IPS DF 6.9 (cell line): Measurements from ENCODE around the gene ZNF283.
"Not testable (repeated sequence)": the region's sequence is repeated elsewhere in the genome, so short reads cannot be mapped to it uniquely, and the experiment has no call there.

Experiments used
- DNase-seq: peaks from one replicate; pipeline ENCODE4 v3.0.0-alpha.2; 2013; ENCODE audit warnings: low read depth, low spot score
- H3K27ac ChIP-seq: one replicate; pipeline ENCODE4 v1.5.1; 2013; ENCODE audit warnings: low read length, control low read depth
- H3K27me3 ChIP-seq: 2 replicates; pipeline ENCODE4 v1.6.1; 2013; ENCODE audit warnings: mild to moderate bottlenecking, low read length; ENCODE audit not compliant: control insufficient read depth, insufficient read depth
- H3K36me3 ChIP-seq: 2 replicates; pipeline ENCODE4 v1.6.1; 2013; ENCODE audit warnings: low read length; ENCODE audit not compliant: control insufficient read depth, insufficient read depth
- H3K4me1 ChIP-seq: 2 replicates; pipeline ENCODE4 v1.6.1; 2013; ENCODE audit warnings: low read length; ENCODE audit not compliant: control insufficient read depth, insufficient read depth
- H3K4me3 ChIP-seq: 2 replicates; pipeline ENCODE4 v1.5.1; 2013; ENCODE audit warnings: mild to moderate bottlenecking, low read length
- H3K9me3 ChIP-seq: 2 replicates; pipeline ENCODE4 v1.6.1; 2013; ENCODE audit warnings: low read length, inconsistent platforms; ENCODE audit not compliant: control insufficient read depth, insufficient read depth
- WGBS: extraction: QIAGEN DNeasy Blood & Tissue Kit; methylation state at CpG from one replicate; pipeline ENCODE4 v1.1.7; 2013; ENCODE audit warnings: mixed read lengths, missing lambda C conversion rate; ENCODE audit not compliant: insufficient read length, insufficient coverage; 5-methylcytosine and 5-hydroxymethylcytosine counted together

Gene ZNF283

DNA sequence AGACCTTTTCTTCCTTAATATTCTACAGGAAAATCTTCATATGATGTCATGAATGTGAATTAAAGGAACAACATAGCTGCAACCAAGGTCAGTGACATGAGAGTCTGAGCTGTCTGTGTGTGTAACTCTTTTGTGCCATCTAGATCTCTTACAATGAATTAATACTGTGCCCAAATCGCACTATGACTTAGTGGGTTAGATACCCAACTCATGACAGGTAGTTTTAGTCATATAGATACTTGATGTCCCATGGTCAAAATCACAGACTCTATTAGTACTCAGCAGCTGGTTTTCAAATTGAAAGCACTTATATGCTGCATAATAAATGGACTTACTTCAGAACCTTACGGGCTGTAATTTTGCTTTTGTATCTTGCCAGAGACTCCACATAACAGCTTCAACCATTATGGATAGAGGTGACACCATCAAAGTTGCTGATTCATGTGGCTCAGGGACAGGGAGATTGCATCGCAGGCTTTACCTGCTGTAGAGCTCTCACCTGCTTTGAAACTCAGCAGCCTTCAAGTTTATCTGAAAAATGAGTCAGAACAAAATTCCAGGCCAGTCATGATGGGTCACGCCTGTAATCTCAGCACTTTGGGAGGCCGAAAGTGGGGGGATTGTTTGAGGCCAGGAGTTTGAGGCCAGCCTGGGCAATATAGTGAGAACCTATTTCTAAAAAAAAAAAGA lies 12.3 kb upstream of the ZNF283 start:
- H3K4me1 ChIP-seq = no peaks in the 10 kb centered on the region
- WGBS = no CpG with 5 or more reads among the region's 5 CpGs
- no peaks in the 10 kb centered on the region for H3K9me3 ChIP-seq
- DNase-seq = no peak
- H3K36me3 ChIP-seq = no peaks in the 10 kb centered on the region
- no peak overlapping the region for H3K27ac ChIP-seq
- H3K4me3 ChIP-seq = no peak overlapping the region
- H3K27me3 ChIP-seq = peaks cover 3% of the 10 kb centered on the region; the same call in 1 of the 2 replicates

DNA sequence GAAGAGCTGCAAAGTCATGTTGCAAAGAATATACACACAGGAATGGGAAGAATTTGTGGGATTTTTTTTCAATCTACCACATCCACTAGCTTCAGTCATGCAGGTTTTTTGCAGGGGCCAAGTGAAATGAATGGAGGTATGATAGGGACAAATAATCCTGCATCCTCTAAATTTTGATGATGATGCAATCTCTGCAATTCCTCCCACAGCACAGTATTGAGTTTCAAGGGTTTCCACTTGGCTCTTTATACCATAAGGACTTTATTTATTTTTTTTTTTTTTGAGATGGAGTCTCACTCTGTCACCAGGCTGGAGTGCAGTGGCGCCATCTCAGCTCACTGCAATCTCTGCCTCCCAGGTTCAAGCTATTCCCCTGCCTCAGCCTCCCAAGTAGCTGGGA lies 9.7 kb upstream of the ZNF283 start:
- no CpG with 5 or more reads among the region's 1 CpG for WGBS
- H3K27ac ChIP-seq, H3K4me3 ChIP-seq, H3K4me1 ChIP-seq, DNase-seq, H3K9me3 ChIP-seq, H3K27me3 ChIP-seq, H3K36me3 ChIP-seq: not testable (repeated sequence)

DNA sequence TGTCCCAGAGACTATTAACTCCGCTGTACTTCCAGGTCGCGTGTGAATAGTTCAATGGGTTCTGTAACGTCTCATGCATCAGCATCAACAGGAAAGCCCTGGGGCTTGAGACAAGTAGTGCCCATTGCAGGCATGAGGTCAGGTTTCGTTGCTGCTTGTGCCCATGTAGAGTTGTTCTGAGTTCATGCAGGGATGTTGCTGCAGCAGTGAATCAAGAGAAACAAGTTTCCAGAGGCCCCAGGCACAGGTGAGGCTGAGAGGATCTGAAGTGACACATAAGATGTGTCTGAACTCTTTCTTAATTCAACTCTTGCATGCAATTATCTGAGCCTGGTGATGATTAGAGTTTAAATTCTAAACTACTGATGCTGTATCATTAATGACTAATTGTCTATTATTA lies 8.6 kb upstream of the ZNF283 start:
- Histone ChIP-seq H3K27ac (no peak overlapping the region), H3K9me3 (no peaks in the 10 kb centered on the region), H3K4me3 (no peak overlapping the region), H3K36me3 (no peaks in the 10 kb centered on the region), H3K27me3 (peaks cover 4% of the 10 kb centered on the region; the same call in 1 of the 2 replicates), H3K4me1 (peaks cover 2% of the 10 kb centered on the region; the same call in 1 of the 2 replicates)
- no CpG with 5 or more reads among the region's 5 CpGs for WGBS
- DNase-seq = no peak

DNA sequence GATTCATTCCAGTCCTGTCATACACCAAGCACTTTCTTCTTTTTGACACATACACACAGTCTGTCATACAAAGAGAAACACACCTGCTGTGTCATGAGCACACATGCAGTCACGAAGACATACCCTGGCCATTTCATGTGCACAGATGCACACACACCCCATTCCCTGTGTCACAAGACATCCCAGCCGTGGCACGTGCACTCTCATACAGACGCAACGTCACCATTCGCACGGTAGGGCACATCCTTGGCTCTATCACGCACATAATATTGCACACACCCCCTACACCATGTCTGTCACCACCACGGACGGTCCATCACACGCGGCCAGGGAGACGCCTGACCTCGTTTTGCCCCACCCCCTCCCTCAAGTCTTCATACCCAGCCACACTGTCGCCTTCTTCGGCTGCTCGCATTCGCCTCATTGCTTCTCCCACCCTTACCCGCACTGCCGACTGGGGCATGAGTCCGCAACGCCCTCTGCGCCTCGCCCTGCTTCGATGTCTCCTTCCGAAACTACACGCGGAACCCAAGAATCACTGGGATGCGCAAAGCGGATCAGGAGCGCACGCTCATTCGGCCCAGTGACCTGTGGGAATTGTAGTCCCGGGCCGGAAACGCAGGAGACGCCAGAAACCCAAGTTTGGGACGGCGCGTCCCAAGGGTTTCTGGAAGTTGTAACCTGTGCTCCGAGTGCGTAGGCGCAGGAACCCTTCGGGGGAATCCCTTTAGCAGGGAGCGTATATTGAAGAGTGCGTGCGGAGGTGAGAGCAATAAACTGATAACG lies 6.8 kb upstream of the ZNF283 start:
- no CpG with 5 or more reads among the region's 48 CpGs for WGBS
- H3K4me1 ChIP-seq = peaks cover 2% of the 10 kb centered on the region; the same call in 1 of the 2 replicates
- no peaks in the 10 kb centered on the region for H3K36me3 ChIP-seq
- no peaks in the 10 kb centered on the region for H3K9me3 ChIP-seq
- peak overlapping the region; percentile 26; the same call in 1 of the 2 replicates for H3K4me3 ChIP-seq
- H3K27me3 ChIP-seq = peaks cover 4% of the 10 kb centered on the region; the same call in 1 of the 2 replicates
- no peak for DNase-seq
- H3K27ac ChIP-seq = no peak overlapping the region

DNA sequence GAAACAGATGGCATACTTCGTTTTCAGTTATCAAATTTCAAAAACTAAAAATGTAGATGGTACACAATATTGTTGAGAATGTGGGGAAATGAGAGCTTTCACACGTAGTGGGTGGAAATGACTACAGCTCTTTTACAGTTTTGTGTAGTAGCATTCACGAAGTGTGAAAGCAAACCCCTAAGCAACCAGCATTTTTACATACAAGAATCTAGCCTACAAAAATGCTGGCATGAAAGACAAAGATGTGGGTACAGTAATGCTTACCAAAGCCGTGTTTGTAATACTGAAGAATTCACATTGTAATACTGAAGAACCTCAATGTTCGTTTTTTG lies 6.3 kb upstream of the ZNF283 start:
- Histone ChIP-seq H3K4me3 (no peak overlapping the region), H3K9me3 (no peaks in the 10 kb centered on the region), H3K4me1 (peaks cover 2% of the 10 kb centered on the region; the same call in 1 of the 2 replicates), H3K36me3 (no peaks in the 10 kb centered on the region), H3K27ac (no peak overlapping the region), H3K27me3 (peaks cover 4% of the 10 kb centered on the region; the same call in 1 of the 2 replicates)
- no CpG with 5 or more reads among the region's 5 CpGs for WGBS
- DNase-seq = no peak

DNA sequence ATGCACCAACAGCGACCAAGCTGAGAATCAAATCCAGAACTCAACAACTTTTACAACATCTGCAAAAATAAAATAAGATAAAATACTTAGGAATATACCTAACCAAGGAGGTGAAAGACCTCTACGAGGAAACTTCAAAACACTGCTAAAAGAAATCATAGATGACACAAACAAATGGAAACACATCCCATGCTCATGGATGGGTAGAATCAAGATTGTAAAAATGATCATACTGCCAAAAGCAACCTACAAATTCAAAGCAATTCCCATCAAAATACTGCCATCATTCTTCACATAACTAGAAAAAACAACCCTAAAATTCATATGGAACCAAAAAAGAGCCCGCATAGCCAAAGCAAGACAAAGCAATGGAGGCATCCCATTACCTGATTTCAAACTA lies 3.3 kb upstream of the ZNF283 start:
- not testable (repeated sequence) for H3K27ac ChIP-seq, H3K4me1 ChIP-seq, H3K4me3 ChIP-seq, DNase-seq, H3K36me3 ChIP-seq, H3K9me3 ChIP-seq, H3K27me3 ChIP-seq
- WGBS = no CpG with 5 or more reads among the region's 3 CpGs

DNA sequence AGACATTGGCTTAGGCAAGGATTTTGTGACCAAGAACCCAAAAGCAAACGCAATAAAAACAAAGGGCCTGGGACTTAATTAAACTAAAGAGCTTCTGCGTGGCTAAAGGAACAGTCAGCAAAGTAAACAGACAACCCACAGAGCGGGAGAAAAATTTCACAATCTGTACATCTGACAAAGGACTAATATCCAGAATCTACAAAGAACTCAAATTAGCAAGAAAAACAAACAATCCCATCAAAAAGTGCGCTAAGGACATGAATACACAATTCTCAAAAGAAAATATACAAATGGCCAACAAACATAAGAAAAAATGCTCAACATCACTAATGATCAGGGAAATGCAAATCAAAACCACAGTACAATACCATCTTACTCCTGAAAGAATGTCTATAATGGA lies 2.5 kb upstream of the ZNF283 start:
- not testable (repeated sequence) for DNase-seq, H3K27me3 ChIP-seq, H3K27ac ChIP-seq, H3K4me3 ChIP-seq, H3K9me3 ChIP-seq, H3K36me3 ChIP-seq, H3K4me1 ChIP-seq
- WGBS = no CpG with 5 or more reads among the region's 4 CpGs

DNA sequence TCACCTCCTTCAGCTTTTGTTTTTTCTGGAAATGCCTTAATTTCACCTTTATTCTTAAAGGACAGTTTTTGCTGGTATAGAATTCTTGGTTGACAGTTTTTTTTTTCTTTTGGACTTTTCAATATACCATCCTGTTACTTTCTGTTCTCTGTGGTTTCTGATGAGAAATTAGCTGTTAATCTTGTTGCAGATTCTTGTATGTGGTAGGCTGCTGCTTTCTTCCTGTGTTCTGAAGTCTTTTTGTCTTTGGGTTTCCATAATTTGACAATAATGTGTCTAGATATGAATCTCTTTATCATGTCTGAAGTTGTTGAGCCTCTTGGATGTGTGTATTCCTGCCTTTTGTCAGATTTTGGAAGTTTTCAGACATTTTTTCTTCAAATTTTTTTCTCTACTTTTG lies 12.0 kb downstream of the ZNF283 start:
- DNase-seq = no peak
- H3K4me3 ChIP-seq = no peak overlapping the region
- H3K4me1 ChIP-seq = no peaks in the 10 kb centered on the region
- H3K9me3 ChIP-seq = no peaks in the 10 kb centered on the region; the same call in 1 of the 2 replicates
- H3K27me3 ChIP-seq = no peaks in the 10 kb centered on the region
- H3K27ac ChIP-seq = no peak overlapping the region
- peaks cover 6% of the 10 kb centered on the region; the same call in 1 of the 2 replicates for H3K36me3 ChIP-seq

DNA sequence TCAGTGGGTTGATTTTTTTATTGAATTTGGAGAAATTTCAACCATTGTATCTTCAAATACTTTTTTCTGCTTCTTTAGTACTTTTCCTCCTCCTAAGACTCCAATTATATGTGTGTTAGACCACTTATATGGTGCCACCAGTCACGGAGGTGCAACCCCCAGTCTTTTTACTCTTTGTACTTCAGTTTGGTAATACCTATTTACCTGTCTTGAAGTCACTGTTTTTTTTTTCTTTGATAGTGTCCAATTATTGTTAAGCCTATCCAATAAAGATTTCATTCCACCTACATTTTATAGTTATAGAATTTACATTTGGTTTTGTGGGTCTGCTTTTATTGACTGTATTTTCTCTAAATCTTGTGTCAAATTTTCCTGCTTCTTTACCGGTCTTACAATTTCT lies 14.9 kb downstream of the ZNF283 start:
- no CpG with 5 or more reads among the region's 2 CpGs for WGBS
- peaks cover 3% of the 10 kb centered on the region; the same call in 1 of the 2 replicates for H3K36me3 ChIP-seq
- H3K9me3 ChIP-seq = peaks cover 4% of the 10 kb centered on the region
- H3K4me1 ChIP-seq = no peaks in the 10 kb centered on the region
- H3K27ac ChIP-seq = no peak overlapping the region
- H3K4me3 ChIP-seq = no peak overlapping the region
- no peak for DNase-seq
- no peaks in the 10 kb centered on the region for H3K27me3 ChIP-seq

DNA sequence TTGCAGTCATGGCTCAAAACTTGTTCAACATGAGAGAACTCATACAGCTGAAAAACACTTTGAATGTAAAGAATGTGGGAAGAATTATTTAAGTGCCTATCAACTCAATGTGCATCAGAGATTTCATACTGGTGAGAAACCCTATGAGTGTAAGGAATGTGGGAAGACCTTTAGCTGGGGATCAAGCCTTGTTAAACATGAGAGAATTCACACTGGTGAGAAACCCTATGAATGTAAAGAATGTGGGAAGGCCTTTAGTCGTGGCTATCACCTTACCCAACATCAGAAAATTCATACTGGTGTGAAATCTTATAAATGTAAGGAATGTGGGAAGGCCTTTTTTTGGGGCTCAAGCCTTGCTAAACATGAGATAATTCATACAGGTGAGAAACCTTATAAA lies 20.1 kb downstream of the ZNF283 start:
- H3K27me3 ChIP-seq = no peaks in the 10 kb centered on the region
- peaks cover 7% of the 10 kb centered on the region for H3K9me3 ChIP-seq
- H3K36me3 ChIP-seq = peaks cover 3% of the 10 kb centered on the region; the same call in 1 of the 2 replicates
- no CpG with 5 or more reads among the region's 1 CpG for WGBS
- H3K4me1 ChIP-seq = no peaks in the 10 kb centered on the region
- no peak overlapping the region for H3K4me3 ChIP-seq
- H3K27ac ChIP-seq = no peak overlapping the region
- no peak for DNase-seq
